Posterior cingulate gyrus (tissue), 11 donors: ENCODE data around the gene CDH4.
A peak's percentile ranks its signal among the peaks of the same experiment; 100 is the strongest.

Source experiments
- DNase-seq, 10 donors: peaks; one replicate each; pipeline versions ENCODE4 v3.0.0 to v3.0.0-alpha.2; 2020 to 2021; ENCODE audit warnings: mixed read lengths in 3 of 10
- intact Hi-C: fragments of 100-400 bp; cut with DNase I; formaldehyde crosslinking; loops from one replicate; pipeline ENCODE4 v1.15.1; 2023

The CDH4 gene

GRCh38 chr20:61297986-61298385, 45.9 kb downstream of the CDH4 start:
- peak in 6 of 10 donors; percentile 17 to 86 (median 37) for DNase-seq
- intact Hi-C loops, result no loop called here

DNA sequence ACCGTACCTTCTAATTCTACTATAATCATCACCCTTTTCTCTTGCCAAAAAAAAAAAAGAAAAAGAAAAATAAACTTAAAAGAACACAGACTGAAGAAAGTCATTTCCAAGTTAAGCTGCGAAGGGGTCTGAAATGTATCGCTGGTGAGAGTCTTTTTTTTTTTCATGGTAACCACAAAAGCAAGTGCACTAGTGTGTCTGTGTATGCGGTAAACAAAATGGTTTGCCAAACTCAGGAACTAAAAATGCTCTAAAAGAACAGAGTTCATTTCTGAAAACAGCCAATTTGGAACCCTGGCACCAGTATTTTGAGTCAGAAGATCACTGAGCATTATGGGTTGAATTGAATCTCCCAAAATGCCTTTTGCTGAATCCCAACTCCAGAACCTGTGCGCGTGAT, 46.6 kb downstream of the CDH4 start:
- intact Hi-C loops, result no loop called here

GRCh38 chr20:61299104-61299503, 47.0 kb downstream of the CDH4 start:
- no peak for DNase-seq
- intact Hi-C loops, result no loop called here

More for the DNA sequence above, 46.6 kb downstream of the CDH4 start:
- no peak for DNase-seq

DNA sequence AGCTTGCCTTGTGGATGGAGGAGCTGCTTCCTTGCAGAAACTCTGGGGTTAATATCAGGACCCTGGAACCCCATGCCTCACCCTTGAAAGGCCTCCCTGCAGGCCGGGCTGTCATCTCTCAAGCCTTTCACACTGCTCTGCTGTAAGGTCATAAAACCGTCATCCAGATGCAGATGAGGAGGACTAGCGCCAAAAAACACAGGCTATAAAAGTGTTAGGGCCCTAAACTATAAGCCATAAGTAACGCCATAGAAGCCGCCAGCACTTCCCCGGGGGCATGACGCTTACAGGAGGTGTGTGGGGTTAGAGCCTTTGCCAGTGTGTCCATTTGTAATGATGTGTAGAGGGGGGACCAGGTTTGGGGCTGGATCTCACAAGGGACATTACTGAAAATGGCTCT, 47.6 kb downstream of the CDH4 start:
- intact Hi-C loops, result no loop called here
- DNase-seq, result no peak

DNA sequence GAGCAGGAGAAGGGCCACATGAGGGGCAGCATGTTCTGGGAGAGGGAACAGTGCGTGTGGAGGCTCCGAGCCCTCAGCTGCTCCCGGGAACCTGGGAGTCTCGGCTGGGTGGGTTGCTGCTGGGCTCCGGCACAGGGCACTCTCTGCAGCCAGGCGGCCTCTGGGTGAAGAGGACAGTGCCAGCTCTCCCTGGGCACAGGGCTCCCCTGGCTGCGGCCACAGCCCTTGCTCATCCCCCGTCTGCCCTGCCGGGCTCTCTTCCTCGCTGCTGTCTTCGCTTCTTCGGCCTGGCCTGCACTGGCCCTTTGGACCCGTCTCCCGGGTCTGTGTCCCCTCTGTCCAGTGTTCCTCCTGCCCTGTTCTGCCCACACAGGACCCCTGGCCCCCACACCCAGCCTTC, 48.2 kb downstream of the CDH4 start:
- DNase-seq, result no peak
- intact Hi-C loops, result no loop called here

DNA sequence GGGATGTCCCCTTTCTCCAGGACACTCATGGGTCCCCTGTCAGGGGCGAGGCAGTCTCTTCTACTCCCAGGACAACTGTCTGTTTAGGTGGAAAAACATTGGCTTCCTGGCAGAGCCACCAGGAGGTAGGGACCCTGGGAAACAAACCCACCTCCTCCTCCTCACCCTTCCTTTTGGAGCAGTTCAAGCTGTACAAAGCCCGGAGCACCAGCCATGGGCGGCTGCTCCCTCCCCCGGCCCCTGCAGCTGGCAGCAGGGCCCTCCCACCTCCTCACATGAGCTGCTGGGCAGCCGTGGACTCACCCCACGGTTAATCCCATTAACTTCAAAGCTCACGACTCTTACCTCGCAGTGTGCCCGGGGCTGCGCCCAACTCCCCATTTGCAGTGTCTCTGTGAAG, 48.6 kb downstream of the CDH4 start:
- DNase-seq, result no peak
- intact Hi-C loops, result no loop called here

DNA sequence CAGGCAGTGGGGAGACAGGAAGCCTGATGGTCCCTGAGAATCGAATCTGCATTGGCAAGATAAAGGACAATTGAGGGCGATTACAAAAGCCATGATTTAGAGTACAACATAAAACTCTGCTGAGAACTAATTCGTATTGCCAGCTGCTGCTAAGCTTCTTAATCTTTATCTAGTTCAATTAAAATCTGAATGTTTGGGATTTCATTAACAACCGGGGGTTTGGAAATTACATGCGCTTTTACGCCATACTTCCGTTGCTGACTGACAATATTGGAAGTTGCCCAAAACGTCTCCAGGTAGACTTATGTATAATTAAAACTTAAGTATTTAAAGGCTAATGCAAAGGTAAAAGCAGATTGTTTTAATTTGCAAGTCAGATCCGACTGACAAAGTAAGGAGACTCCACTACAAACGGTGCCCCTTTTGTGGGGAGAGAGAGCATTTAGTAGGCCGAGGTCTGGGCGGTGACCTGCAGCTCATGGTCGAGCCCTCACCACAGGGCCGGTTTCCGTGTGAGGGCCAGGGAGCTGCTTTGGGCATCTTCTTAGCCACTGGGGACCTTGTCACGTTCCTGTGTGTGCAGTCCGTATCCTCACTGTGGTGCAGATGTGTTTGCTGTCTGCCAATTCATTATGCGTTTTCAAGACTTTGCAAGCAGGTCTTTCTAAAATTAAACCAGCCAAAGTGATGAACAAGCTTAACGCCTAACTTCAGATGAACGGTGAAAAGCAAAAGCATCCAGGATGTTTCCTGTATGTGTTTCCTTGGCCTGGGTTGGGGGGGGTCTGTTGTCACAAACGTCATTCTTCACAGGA, 49.9 kb downstream of the CDH4 start:
- DNase-seq, result no peak
- intact Hi-C loops, result no loop called here

DNA sequence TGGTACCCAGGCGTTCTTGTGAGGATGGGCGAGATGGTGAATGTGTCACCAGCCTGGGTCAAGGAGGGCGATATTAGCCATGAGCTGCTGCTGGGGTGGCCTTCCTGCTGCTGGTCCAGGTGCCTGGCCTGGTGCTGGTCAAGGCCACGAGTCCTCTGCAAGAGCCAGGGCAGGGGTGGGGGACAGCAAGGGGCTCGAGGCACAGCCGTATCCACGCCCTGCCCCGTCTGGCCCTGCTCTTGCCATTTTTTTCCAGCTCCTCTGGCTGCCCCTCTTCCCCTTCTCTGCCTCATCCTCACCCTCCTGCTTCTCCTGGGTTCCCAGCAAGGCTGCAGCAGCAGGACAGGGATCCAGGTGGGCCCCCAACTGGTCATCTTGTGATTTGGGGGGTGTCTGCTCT, 51.2 kb downstream of the CDH4 start:
- peak in 1 of 10 donors; percentile 74 for DNase-seq
- intact Hi-C loops, result no loop called here

DNA sequence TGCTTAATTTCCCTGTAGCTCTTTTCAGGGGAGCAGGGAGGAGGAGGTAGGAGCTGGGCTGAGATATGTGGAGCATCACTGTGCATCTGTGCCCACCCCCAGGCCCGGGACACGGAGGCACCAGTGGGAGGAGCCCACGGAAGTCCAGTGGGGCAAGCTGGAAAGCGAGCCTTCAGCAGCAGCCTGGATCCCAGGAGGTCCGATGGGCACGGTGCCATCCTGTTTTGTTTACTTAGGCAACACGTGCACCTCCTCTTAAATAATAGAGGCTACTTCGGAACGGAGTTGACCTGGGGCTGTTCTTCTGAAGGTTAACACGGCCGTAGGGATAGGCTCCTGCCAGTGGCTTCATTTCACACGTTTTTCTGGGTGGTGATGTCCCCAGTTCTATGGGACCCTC, 51.6 kb downstream of the CDH4 start:
- DNase-seq, result peak in 1 of 10 donors; percentile 66
- intact Hi-C loops, result no loop called here

GRCh38 chr20:61304750-61305149, 52.7 kb downstream of the CDH4 start:
- DNase-seq, result peak in 2 of 10 donors; percentile 8 to 18
- intact Hi-C loops, result no loop called here

DNA sequence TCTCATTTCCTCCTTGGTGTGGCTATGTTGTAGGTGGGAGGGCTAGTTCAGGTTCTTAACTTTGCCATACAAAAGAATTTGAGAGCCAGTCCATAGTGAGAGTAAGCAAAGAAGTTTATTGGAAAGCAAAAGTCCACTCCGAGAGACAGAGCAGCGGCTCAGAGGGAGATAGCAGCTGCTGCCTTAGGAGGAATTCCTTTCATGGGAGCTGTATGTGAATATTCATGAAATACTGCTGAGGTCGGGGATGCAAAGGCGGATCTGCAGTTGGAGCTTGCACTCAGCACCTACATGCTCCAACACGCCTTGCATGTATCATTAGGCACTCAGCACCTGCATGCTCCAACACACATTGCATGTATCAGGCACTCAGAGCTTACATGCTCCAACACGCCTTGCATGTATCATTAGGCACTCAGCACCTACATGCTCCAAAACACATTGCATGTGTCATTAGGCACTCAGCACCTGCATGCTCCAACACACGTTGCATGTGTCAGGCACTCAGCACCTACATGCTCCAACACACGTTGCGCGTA, 54.9 kb downstream of the CDH4 start:
- intact Hi-C loops, result no loop called here

GRCh38 chr20:61307686-61308476, 55.8 kb downstream of the CDH4 start:
- DNase-seq, result peak in 2 of 10 donors; percentile 43 to 66
- intact Hi-C loops, result no loop called here

More for the DNA sequence above, 54.9 kb downstream of the CDH4 start:
- no peak for DNase-seq

- intact Hi-C loops, result no loop called here
- no peak for DNase-seq
Measured at GRCh38 chr20:61308477-61308774, 56.4 kb downstream of the CDH4 start.

DNA sequence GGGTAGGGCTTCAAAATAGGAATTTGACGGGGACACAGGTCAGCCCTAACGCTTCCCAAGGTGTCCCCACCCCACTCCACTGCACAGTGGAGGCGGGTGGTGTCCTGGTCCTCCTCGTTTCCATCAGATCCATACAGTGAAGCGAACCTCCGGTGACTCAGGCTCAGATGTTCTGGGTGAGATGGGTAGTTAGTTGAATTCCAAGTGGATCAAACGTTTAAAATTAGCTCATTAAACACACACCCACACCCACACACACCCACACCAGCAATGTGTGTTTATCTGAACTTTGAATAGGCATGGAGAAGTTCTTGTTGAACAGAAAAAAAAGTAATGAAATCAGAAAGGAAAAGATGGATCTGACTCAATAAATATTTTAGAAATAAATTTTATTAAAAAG, 58.9 kb downstream of the CDH4 start:
- peak in 2 of 10 donors; percentile 11 to 33 for DNase-seq
- intact Hi-C loops, result no loop called here

DNA sequence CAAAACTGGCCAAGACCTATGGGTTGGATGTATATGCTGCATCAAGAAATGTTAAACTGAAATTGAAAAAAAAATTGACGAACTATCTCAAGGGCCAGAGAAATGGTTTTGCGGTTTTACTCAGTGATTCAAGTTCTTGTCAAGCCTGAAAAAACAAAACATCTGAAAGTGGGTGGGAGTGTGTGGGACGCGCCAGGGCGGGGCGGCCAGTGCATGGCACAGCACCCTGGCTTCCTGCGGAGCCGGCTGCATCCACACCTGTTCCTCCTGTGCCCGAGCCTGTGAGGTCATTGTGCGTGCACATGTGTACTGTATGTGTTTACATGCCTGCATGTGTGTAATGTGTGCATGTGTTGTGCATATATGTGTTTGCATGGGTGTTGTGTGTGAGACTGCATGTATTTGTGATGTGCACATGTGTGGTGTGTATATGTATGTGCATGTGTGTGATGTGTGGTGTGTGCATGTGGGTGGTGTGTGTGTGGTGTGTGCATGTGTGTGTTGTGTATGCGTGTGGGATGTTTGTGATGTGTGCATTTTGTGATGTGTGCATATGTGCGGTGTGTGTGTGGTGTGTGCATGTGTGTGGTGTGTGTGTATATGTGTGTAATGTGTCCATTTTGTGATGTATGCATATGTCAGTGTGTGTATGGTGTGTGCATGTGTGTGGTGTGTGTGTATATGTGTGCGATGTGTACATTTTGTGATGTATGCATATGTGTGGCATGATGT, 59.8 kb downstream of the CDH4 start:
- intact Hi-C loops, result no loop called here
- peak in 2 of 10 donors; percentile 64 to 83 for DNase-seq

DNA sequence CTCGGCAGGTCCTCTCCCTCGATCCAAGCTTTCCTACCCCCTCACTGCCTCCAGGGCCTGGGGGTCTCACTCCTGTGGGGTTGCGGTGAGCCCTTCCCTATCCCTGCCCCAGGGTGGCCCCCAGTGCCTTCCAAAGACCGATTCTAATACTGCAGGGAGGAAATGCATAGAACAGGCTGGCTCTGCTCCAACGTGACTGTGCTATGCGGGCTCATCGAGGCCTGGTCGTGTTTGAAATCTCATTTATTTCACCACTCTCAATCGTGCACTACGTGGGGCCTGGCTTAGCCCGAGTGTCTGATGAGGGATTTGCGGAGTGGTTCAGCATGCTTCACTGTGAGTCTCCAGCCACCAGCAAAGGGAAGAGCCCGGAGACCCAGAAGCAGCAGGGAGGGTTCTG, 60.9 kb downstream of the CDH4 start:
- peak in 2 of 10 donors; percentile 37 to 43 for DNase-seq
- intact Hi-C loops, result no loop called here

GRCh38 chr20:61313396-61313795, 61.3 kb downstream of the CDH4 start:
- peak in 3 of 10 donors; percentile 41 to 55 (median 53) for DNase-seq

DNA sequence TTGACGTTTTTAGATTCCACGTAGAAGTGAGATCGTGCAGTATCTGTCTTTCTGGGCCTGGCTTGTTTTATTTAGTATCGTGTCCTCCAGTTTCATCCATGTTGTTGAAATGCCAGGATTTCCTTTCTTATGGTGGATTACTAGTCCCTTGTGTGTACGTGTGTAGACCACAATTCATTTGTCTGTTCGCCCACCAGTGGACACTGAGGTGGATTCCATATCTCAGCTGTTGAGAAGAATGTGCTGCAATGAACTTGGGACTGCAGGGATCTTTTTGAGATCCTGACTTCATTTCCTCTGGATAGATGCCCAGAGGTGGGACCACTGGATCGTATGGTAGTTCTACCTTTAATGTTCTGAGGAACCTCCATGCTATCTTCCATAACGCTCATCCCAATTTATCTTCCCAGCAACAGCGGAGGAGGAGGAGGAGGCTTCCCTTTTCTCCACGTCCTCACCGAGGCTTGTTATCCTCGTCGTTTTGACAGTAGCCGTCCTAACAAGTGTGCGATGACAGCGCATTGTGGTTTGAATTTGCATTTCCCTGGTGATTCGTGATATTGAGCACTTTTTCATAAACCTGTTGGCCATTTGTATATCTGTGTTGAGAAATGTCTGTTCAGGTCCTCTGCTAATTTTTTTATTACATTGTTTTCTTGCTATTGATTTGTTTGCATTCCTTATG, 62.4 kb downstream of the CDH4 start:
- DNase-seq, result peak in 1 of 10 donors; percentile 14
- intact Hi-C loops, result no loop called here

More at GRCh38 chr20:61313396-61313795, 61.3 kb downstream of the CDH4 start:
- intact Hi-C loops, result no loop called here

GRCh38 chr20:61315319-61315718, 63.3 kb downstream of the CDH4 start:
- intact Hi-C loops, result no loop called here
- peak in 2 of 10 donors; percentile 40 to 55 for DNase-seq

- intact Hi-C loops, result no loop called here
Measured at GRCh38 chr20:61316346-61316745, 64.3 kb downstream of the CDH4 start.

More at GRCh38 chr20:61316346-61316745, 64.3 kb downstream of the CDH4 start:
- peak in 1 of 10 donors; percentile 14 for DNase-seq
